GM10847 (cell line): ENCODE results near the gene TDRD7.

Experiments used
- POLR2A ChIP-seq: IDR thresholded peaks from 2 replicates; pipeline ENCODE4 v1.6.1; 2011; ENCODE audit not compliant: insufficient read length; ENCODE audit errors: extremely low read depth

The TDRD7 gene

DNA sequence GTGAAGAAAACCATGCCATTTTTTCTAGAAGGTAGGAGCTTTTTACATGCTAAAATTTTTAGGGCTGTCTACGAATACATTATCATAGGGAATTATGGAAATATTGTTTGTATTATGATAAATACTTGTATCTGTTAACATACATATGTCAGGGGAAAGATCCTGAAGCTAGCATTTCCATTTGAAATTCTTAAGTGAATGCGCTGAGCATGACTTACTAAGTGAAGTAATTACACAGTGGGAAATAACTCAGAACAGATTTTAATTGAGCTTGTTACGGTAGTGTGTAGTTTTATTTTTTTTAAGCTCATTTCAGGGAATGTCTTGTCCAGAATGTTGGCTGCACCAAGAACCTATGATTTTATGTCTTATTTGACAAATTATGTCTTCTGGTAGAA lies 19.1 kb downstream of the TDRD7 start:
- no peak for TF ChIP-seq POLR2A

- TF ChIP-seq POLR2A: no peak
These were observed 19.8 kb downstream of the TDRD7 start for GRCh38 chr9:97431549-97432143.

DNA sequence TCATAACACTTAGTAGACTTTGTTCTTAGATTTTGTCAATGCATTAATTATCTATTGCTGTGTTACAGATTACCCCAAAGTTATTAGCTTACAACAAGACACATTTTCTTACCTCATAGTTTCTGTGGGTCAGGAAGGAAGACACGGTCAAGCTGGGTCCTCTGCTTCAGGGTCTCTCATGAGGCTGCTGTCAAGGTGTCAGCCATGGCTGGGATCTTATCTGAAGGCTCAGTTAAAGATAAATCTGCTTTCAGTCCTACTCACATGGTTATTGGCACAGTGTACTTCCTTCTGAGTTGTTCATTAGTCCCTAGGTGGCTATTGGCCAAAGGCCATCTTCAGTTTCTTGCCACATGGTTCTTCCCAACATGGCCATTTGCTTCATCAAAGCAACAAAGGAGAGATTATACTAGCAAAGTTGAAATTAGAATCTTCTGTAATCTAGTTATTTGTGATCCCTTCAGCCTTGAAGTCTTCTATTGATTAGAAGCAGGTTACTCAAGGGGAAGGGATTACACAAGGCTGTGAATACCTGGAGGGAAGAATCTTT lies 25.2 kb downstream of the TDRD7 start:
- TF ChIP-seq POLR2A: no peak

- TF ChIP-seq POLR2A: no peak
These were observed 26.4 kb downstream of the TDRD7 start for GRCh38 chr9:97438257-97438656.

- no peak for TF ChIP-seq POLR2A
These were observed 26.8 kb downstream of the TDRD7 start for GRCh38 chr9:97438666-97439065.

GRCh38 chr9:97440160-97440559 lies 28.3 kb downstream of the TDRD7 start:
- no peak for TF ChIP-seq POLR2A

DNA sequence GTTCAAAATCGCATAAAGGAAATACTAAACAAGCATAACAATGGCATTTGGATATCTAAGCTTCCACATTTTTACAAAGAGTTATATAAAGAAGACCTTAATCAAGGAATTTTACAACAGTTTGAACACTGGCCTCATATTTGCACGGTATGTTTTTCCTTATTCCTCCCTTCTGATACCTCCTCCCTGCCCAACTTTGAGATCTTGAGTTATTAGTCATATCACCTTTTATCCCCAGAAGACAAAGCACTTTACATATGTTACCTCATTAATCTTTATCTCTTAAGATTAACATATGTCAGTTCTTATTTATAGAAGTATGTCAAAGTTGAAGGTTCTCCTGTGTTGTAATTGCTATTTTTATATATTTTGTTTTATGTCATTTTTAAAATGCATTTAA lies 29.8 kb downstream of the TDRD7 start:
- TF ChIP-seq POLR2A: no peak

- no peak for TF ChIP-seq POLR2A
These were observed 33.3 kb downstream of the TDRD7 start for GRCh38 chr9:97445119-97445701.

GRCh38 chr9:97447001-97447400 lies 35.1 kb downstream of the TDRD7 start:
- no peak for TF ChIP-seq POLR2A

GRCh38 chr9:97459326-97459725 lies 47.4 kb downstream of the TDRD7 start:
- TF ChIP-seq POLR2A: no peak

DNA sequence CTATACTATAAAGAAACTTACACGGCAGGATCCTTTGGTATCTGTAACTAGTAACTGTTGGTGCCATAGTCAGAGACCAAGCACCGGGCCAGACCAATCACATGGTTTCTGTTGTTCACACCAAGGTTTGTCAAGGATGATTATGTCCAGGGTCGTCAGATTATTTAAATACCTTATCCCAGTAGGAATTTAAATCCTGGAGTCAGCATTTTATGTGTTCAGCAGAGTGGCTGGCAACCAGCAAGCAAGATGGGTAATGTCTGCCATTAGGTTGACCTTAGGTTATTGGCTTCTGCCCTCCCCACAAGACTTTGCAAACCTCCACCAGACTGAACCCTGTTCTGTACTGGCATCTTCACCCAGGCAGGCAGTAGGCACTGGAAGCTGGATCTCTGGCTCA lies 50.3 kb downstream of the TDRD7 start:
- no peak for TF ChIP-seq POLR2A

DNA sequence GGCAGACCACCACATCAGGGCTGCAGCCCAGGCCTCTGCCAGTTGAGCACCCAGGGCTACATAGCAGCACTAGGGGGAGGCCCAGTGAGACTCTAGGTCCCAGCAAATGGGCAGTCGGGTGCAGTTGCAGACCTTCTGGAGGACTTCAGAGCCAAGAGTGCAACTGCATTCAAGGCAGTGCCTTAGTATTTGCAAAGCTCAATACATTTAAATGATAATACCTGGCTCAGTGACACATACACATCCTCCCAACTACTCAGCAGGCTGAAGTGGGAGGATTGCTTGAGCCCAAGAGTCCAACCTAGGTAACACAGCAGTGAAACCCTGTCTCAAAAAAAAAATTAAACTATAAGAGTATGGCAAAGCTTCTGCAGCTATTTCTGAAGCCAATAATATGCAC lies 51.0 kb downstream of the TDRD7 start:
- TF ChIP-seq POLR2A: no peak

DNA sequence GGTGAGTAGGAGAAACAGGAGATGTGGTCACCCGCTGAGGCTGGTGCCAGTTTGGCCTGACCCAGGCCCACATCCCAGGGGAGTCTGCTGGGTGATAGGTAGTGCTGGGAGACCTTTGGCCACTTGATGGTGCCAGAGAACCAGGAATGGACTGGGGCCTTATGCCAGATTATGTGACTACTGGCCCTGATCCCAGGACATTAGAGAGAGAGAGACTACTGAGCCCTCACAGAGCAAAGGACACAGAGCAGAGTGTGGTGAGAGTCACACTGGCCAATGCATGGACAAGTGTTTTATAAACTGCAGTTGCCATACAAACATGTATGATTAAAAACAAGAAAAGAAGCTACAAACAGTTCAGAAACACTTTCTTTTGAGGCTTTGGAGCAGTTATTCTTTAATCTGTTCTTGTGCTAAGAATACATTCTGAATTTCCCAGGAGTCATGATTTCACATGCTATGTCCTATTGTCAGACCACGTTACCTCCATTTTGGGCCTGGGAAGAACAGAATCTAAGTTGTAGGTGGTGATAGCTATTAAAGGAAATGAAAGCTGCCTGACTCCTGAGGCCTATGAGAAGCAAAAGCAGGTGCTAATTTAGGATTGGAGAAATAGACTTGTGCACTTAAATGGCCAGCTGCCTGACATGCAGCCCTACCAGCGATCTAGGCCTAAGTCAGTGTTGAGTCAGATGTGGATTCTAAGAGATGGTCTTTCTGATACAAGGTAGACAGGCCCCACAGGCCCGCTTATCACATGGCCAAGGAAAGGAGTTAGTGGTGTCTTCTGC lies 57.0 kb downstream of the TDRD7 start:
- no peak for TF ChIP-seq POLR2A

DNA sequence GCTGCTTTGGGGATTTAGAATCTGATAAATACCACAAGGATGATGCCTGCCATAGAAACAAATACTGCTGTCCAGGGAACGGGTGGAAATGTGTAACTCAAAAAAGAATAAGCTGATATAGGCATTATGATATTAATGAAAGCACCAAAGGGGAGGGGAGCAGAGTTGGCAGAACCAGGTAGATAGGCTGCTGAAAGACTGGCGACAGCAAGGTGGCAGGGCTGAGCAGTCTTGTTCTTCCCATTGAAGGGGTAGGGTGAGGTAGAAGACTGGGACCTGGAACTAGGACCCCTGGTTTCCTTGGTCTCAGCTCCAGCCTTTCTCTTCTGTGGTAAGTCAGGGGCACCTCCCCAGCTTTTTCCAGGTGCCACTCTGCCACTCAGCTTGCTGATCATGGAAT lies 58.2 kb downstream of the TDRD7 start:
- no peak for TF ChIP-seq POLR2A

- no peak for TF ChIP-seq POLR2A
These were observed 61.8 kb downstream of the TDRD7 start for GRCh38 chr9:97473717-97474116.

- no peak for TF ChIP-seq POLR2A
These were observed 62.6 kb downstream of the TDRD7 start for GRCh38 chr9:97474372-97474925.
